Upper lobe of left lung (tissue), 6 donors: ENCODE data around the gene CTBP1. TPM values are rescaled to one million over a fixed set of nuclear protein-coding genes. Genes with fewer than 3 reads are reported as not detected.

Experiments used
- ATAC-seq, 2 donors: fragments of 200-7000 bp; cut with Tn5 transposase; one replicate each; pipeline ENCODE4 v1.9.1; 2022; ENCODE audit warnings: mild to moderate bottlenecking in 2 of 2, moderate library complexity in 2 of 2; ENCODE audit not compliant: low FRiP score in 2 of 2
- DNase-seq, 2 donors: peaks; one replicate each; pipeline ENCODE4 v3.0.0-alpha.2; 2019 to 2020
- H3K27ac ChIP-seq, 4 donors: fragments of 200-600 bp; sonication (generic); one replicate each; pipeline ENCODE4 v1.5.1; 2016 to 2019
- H3K27me3 ChIP-seq, 4 donors: fragments of 200-600 bp; sonication (generic); one replicate each; pipeline ENCODE4 v1.5.1; 2017 to 2019
- H3K36me3 ChIP-seq, 4 donors: fragments of 200-600 bp; sonication (generic); one replicate each; pipeline ENCODE4 v1.5.1; 2016 to 2019
- H3K4me1 ChIP-seq, 4 donors: fragments of 200-600 bp; sonication (generic); one replicate each; pipeline ENCODE4 v1.5.1; 2018 to 2019
- H3K4me3 ChIP-seq, 4 donors: fragments of 200-600 bp; sonication (generic); one replicate each; pipeline ENCODE4 v1.5.1; 2017 to 2019; ENCODE audit warnings: mild to moderate bottlenecking in 2 of 4, moderate library complexity in 1 of 4
- H3K9me3 ChIP-seq, 4 donors: fragments of 200-600 bp; sonication (generic); one replicate each; pipeline ENCODE4 v1.5.1; 2018 to 2019
- CTCF ChIP-seq, 6 experiments: fragments of 450-650 bp in 4 of 6; fragments of 200-600 bp in 2 of 6; sonication (generic) in 2 of 6; IDR thresholded peaks; one replicate each; pipeline ENCODE4 v1.5.1; 2016 to 2019; ENCODE audit warnings: antibody characterized with exemption in 6 of 6
- EP300 ChIP-seq, 4 donors: sonication (generic); formaldehyde crosslinking; IDR thresholded peaks; one replicate each; pipeline ENCODE4 v1.5.1; 2017; ENCODE audit warnings: antibody characterized with exemption in 4 of 4, control low read depth in 2 of 4
- POLR2A ChIP-seq, 4 donors: fragments of 450-650 bp; IDR thresholded peaks; one replicate each; pipeline ENCODE4 v1.5.1; 2016 to 2017; ENCODE audit warnings: antibody characterized with exemption in 4 of 4, mild to moderate bottlenecking in 2 of 4
- POLR2AphosphoS5 ChIP-seq, 2 donors: sonication (generic); formaldehyde crosslinking; IDR thresholded peaks; one replicate each; pipeline ENCODE4 v1.5.1; 2017; ENCODE audit warnings: antibody characterized with exemption in 2 of 2
- WGBS, 2 donors: methylation state at CpG; one replicate each; pipeline ENCODE4 v1.1.5; 2017 to 2018; 5-methylcytosine and 5-hydroxymethylcytosine counted together
- total RNA-seq, 6 donors: library from RNA; depleted of rRNA in 4 of 6; stranded (reverse); fragments of >200 nt in 4 of 6; gene quantifications; one replicate each; pipeline versions ENCODE4 v1.1.0 to v1.2.1, GENCODE V29; 2016 to 2021
- donor health status: DM: no; HTN: no; CAD: no; lungs with moderate emphysema.
- donor health status: DM: no; HTN: yes; CAD: no; lungs with severe emphysema.

CTBP1 gene
- total RNA-seq, 6 donors from 2014 or later, result 142 to 483 (median 213) TPM

- DNase-seq, result peak in 1 of 2 donors; percentile 72
- Histone ChIP-seq H3K4me3 (no peak overlapping the region), H3K9me3 (no peaks in the 10 kb centered on the region), H3K36me3 (peaks cover 27 to 98% (median 84%) of the 10 kb centered on the region in 4 donors), H3K27me3 (no peaks in the 10 kb centered on the region), H3K4me1 (peaks cover 0 to 12% (median 4%) of the 10 kb centered on the region in 4 donors), H3K27ac (peak overlapping the region in 2 of 4 donors; percentile 34 to 61)
- TF ChIP-seq POLR2A (IDR thresholded peaks at IDR 0.05) (no peak), POLR2AphosphoS5 (IDR thresholded peaks at IDR 0.05) (peak in 1 of 2 donors; percentile 24)
- 49 to 74% methylated on average over 8 to 15 of the region's 15 CpGs for WGBS, 2 donors
- ATAC-seq, result peak in 1 of 2 donors; percentile 3
Observed at GRCh38 chr4:1226144-1226481, 22.8 kb downstream of the CTBP1 start.

GRCh38 chr4:1225272-1226143 lies 23.4 kb downstream of the CTBP1 start:
- Histone ChIP-seq H3K4me3 (no peak overlapping the region), H3K27ac (peak overlapping the region in 2 of 4 donors; percentile 34 to 61), H3K27me3 (no peaks in the 10 kb centered on the region), H3K36me3 (peaks cover 25 to 98% (median 83%) of the 10 kb centered on the region in 4 donors), H3K9me3 (no peaks in the 10 kb centered on the region), H3K4me1 (peaks cover 0 to 12% (median 4%) of the 10 kb centered on the region in 4 donors)
- DNase-seq (peak in 1 of 2 donors; percentile 84), ATAC-seq (no peak)
- TF ChIP-seq CTCF (IDR thresholded peaks at IDR 0.05) (no peak), POLR2AphosphoS5 (IDR thresholded peaks at IDR 0.05) (no peak), EP300 (IDR thresholded peaks at IDR 0.05) (no peak), POLR2A (IDR thresholded peaks at IDR 0.05) (no peak)
- WGBS, 2 donors, result 89 to 91% methylated on average over 52 to 62 of the region's 67 CpGs

GRCh38 chr4:1223841-1224809 lies 24.8 kb downstream of the CTBP1 start:
- H3K27ac ChIP-seq, result no peak overlapping the region
- H3K36me3 ChIP-seq, result peaks cover 25 to 91% (median 72%) of the 10 kb centered on the region in 4 donors
- peaks cover 6 to 18% (median 10%) of the 10 kb centered on the region in 4 donors for H3K4me1 ChIP-seq
- no peaks in the 10 kb centered on the region for H3K9me3 ChIP-seq
- no peak overlapping the region for H3K4me3 ChIP-seq
- TF ChIP-seq POLR2A (IDR thresholded peaks at IDR 0.05) (no peak), POLR2AphosphoS5 (IDR thresholded peaks at IDR 0.05) (no peak), EP300 (IDR thresholded peaks at IDR 0.05) (no peak), CTCF (IDR thresholded peaks at IDR 0.05) (no peak)
- WGBS, 2 donors, result 96% methylated on average over 14 to 40 of the region's 40 CpGs
- DNase-seq (peak in 1 of 2 donors; percentile 63), ATAC-seq (no peak)
- no peaks in the 10 kb centered on the region for H3K27me3 ChIP-seq

- Histone ChIP-seq H3K4me1 (peaks cover 14 to 26% (median 19%) of the 10 kb centered on the region in 4 donors), H3K27me3 (no peaks in the 10 kb centered on the region), H3K9me3 (no peaks in the 10 kb centered on the region), H3K36me3 (peaks cover 25 to 83% (median 65%) of the 10 kb centered on the region in 4 donors), H3K27ac (no peak overlapping the region), H3K4me3 (no peak overlapping the region)
- ATAC-seq (no peak), DNase-seq (peak in 1 of 2 donors; percentile 64)
- WGBS, 2 donors, result 87 to 92% methylated on average over 3 to 28 of the region's 29 CpGs
- TF ChIP-seq EP300 (IDR thresholded peaks at IDR 0.05) (no peak), CTCF (IDR thresholded peaks at IDR 0.05) (no peak), POLR2A (IDR thresholded peaks at IDR 0.05) (no peak), POLR2AphosphoS5 (IDR thresholded peaks at IDR 0.05) (no peak)
Observed at GRCh38 chr4:1222938-1223690, 25.8 kb downstream of the CTBP1 start.
